MM.1S (cell line): ENCODE measurements around the gene TBL1X.

ENCODE experiments used
- CTCF ChIP-seq: fragments of 300-600 bp; sonication (generic); IDR thresholded peaks from 2 replicates; pipeline ENCODE4 v1.5.1; 2016; ENCODE audit warnings: antibody characterized with exemption, low read length, mixed read lengths
- EZH2 ChIP-seq: fragments of 300-600 bp; sonication (generic); optimal IDR thresholded peaks from 2 replicates; pipeline ENCODE3; 2017; ENCODE audit warnings: low read depth, mild to moderate bottlenecking, antibody characterized with exemption, low read length, mixed read lengths

- TF ChIP-seq CTCF (no peak), EZH2 (no peak)
Measured at GRCh38 chrX:9528498-9528897, 63.6 kb downstream of the TBL1X start.
